Neuronal stem cell (in vitro differentiated cells): ENCODE results near the gene NFIX.

ENCODE experiments used
- DNase-seq: peaks from one replicate; pipeline ENCODE4 v3.0.0-alpha.2; 2013; ENCODE audit warnings: low spot score
- H2AFZ ChIP-seq: one replicate; pipeline ENCODE4 v1.6.1; 2013; ENCODE audit warnings: mild to moderate bottlenecking, low read length, inconsistent platforms
- H2AK5ac ChIP-seq: 2 replicates; pipeline ENCODE4 v1.6.1; 2013; ENCODE audit warnings: low read depth, mild to moderate bottlenecking, inconsistent platforms, low read length, moderate library complexity, mixed read lengths
- H2BK120ac ChIP-seq: 2 replicates; pipeline ENCODE4 v1.6.1; 2013; ENCODE audit warnings: low read depth, mild to moderate bottlenecking, inconsistent platforms, low read length, moderate library complexity, mixed read lengths
- H2BK12ac ChIP-seq: one replicate; pipeline ENCODE4 v1.6.1; 2013; ENCODE audit warnings: low read length, inconsistent platforms
- H2BK15ac ChIP-seq: 2 replicates; pipeline ENCODE4 v1.6.1; 2013; ENCODE audit warnings: mild to moderate bottlenecking, low read length, inconsistent platforms, mixed read lengths
- H2BK5ac ChIP-seq: one replicate; pipeline ENCODE4 v1.6.1; 2013; ENCODE audit warnings: inconsistent platforms, mild to moderate bottlenecking, low read length, moderate library complexity
- H3K14ac ChIP-seq: one replicate; pipeline ENCODE4 v1.6.1; 2013; ENCODE audit warnings: low read length, inconsistent platforms
- H3K18ac ChIP-seq: 2 replicates; pipeline ENCODE4 v1.6.1; 2013; ENCODE audit warnings: low read length, inconsistent platforms
- H3K23ac ChIP-seq: 2 replicates; pipeline ENCODE4 v1.6.1; 2013; ENCODE audit warnings: low read depth, mild to moderate bottlenecking, mixed read lengths, low read length, inconsistent platforms; ENCODE audit not compliant: poor library complexity
- H3K27ac ChIP-seq: replicated peaks from 3 replicates; pipeline ENCODE4 v1.5.1; 2013; ENCODE audit warnings: low read length, inconsistent platforms
- H3K27me3 ChIP-seq, 3 experiments: 2 replicates each; pipeline ENCODE4 v1.6.1; 2013; ENCODE audit warnings: low read length in 3 of 3, mild to moderate bottlenecking in 2 of 3, inconsistent platforms in 1 of 3, low read depth in 1 of 3, mixed read lengths in 1 of 3, moderate library complexity in 1 of 3; ENCODE audit not compliant: control insufficient read depth in 3 of 3, insufficient read depth in 3 of 3
- H3K36me3 ChIP-seq, 2 donors: replicated peaks in 1 of 2; 2 replicates each; pipeline ENCODE4 v1.6.1; 2013; ENCODE audit warnings: low read length in 2 of 2; ENCODE audit not compliant: control insufficient read depth in 2 of 2, insufficient read depth in 2 of 2
- H3K4ac ChIP-seq: 2 replicates; pipeline ENCODE4 v1.6.1; 2013; ENCODE audit warnings: inconsistent platforms, mild to moderate bottlenecking, low read length, moderate library complexity
- H3K4me1 ChIP-seq, 2 donors: 1 replicate in 1 of 2; 2 replicates in 1 of 2; pipeline ENCODE4 v1.6.1; 2013; ENCODE audit warnings: low read length in 2 of 2, low read depth in 1 of 2; ENCODE audit not compliant: control insufficient read depth in 2 of 2, insufficient read depth in 1 of 2
- H3K4me2 ChIP-seq: one replicate; pipeline ENCODE4 v1.6.1; 2013; ENCODE audit warnings: mild to moderate bottlenecking, low read length, inconsistent platforms; ENCODE audit not compliant: insufficient read depth, poor library complexity, severe bottlenecking
- H3K4me3 ChIP-seq, 2 donors: 2 replicates each; pipeline ENCODE4 v1.5.1; 2013; ENCODE audit warnings: low read length in 2 of 2, mild to moderate bottlenecking in 2 of 2, inconsistent platforms in 1 of 2, moderate library complexity in 1 of 2
- H3K79me1 ChIP-seq: one replicate; pipeline ENCODE4 v1.6.1; 2013; ENCODE audit warnings: low read depth, mild to moderate bottlenecking, inconsistent platforms, low read length, moderate library complexity
- H3K9ac ChIP-seq: one replicate; pipeline ENCODE4 v1.6.1; 2013; ENCODE audit warnings: mild to moderate bottlenecking, low read depth, low read length, inconsistent platforms; ENCODE audit not compliant: poor library complexity
- H3K9me3 ChIP-seq, 2 donors: replicated peaks in 1 of 2; 2 replicates each; pipeline versions ENCODE3 to v1.6.1; 2013; ENCODE audit warnings: low read length in 2 of 2, mild to moderate bottlenecking in 2 of 2, inconsistent platforms in 1 of 2, low read depth in 1 of 2, mixed read lengths in 1 of 2, moderate library complexity in 1 of 2; ENCODE audit not compliant: control insufficient read depth in 2 of 2, insufficient read depth in 1 of 2
- H4K8ac ChIP-seq: one replicate; pipeline ENCODE4 v1.6.1; 2013; ENCODE audit warnings: low read depth, mild to moderate bottlenecking, inconsistent platforms, low read length, moderate library complexity
- H4K91ac ChIP-seq: one replicate; pipeline ENCODE4 v1.6.1; 2013; ENCODE audit warnings: low read length, low read depth, mild to moderate bottlenecking, inconsistent platforms; ENCODE audit not compliant: poor library complexity
- WGBS, 2 donors: extraction: QIAGEN DNeasy Blood & Tissue Kit; methylation state at CpG; one replicate each; pipeline ENCODE4 v1.1.7; 2013; ENCODE audit warnings: missing lambda C conversion rate in 2 of 2, mixed read lengths in 1 of 2; ENCODE audit not compliant: insufficient read length in 2 of 2, insufficient replicate concordance in 1 of 2; ENCODE audit errors: extremely low coverage in 2 of 2; 5-methylcytosine and 5-hydroxymethylcytosine counted together

NFIX gene

DNA sequence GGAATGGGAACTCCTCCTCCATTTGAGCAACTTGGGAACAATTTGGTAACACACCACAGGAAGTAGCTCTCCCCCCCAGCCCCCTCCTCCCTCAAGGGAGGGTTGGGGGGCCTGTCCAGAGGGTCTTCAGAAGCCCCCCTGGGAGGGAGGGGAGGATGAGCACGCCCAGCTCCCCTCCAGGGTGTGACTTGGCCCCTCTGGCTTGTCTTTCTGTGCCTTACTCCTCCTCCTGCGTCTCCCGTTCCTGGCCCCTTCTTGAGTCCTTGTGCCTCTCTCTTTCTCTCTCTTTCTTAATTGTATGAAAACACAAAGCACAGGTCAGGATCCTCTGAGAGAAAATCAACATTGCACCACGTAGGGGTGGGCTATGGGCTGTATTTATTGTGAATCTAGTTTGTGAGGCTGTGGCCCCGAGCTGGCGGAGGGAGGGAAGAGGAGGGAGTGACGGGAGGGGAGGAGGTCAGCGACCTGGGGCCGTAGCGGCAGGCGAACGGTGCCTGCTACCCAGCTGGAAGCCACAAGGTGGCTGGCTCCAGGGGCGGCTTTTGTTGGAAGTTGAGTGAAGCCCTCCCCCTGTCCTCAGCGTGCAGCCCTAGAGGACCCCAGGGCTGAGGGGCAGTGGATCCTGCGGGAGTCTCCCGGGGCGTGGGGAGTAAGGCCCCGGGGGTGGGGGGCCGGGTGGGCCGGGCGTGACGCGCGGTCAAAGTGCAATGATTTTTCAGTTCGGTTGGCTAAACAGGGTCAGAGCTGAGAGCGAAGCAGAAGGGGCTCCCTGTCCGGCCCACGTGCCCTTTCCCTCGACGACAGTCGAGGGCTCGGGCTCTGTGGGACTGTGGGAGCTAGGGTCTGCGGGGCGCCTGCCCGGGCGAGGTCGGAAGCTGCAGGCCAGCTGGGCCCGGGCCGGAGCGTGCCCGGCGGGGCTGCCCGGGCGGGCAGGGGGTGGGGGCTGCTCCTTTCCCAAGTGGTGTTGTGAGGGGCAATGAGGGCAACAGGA is 101.0 kb downstream of the NFIX start:
- H2BK12ac ChIP-seq, result no peak overlapping the region
- H2BK15ac ChIP-seq, result peak overlapping the region; percentile 37
- no peak overlapping the region for H4K8ac ChIP-seq
- peaks cover 25 to 93% (median 69%) of the 10 kb centered on the region in 3 experiments for H3K27me3 ChIP-seq
- WGBS, 2 donors, result no CpG with 5 or more reads among the region's 44 CpGs
- peak overlapping the region; percentile 95 for H3K18ac ChIP-seq
- H3K4me1 ChIP-seq, result peaks cover 24 to 42% of the 10 kb centered on the region in 2 donors
- peak overlapping the region; percentile 88 for H2AK5ac ChIP-seq
- peak overlapping the region; percentile 17 for H3K27ac ChIP-seq
- peak overlapping the region; percentile 81 for H2BK120ac ChIP-seq
- peaks cover 0 to 2% of the 10 kb centered on the region in 2 donors for H3K36me3 ChIP-seq
- H3K4me2 ChIP-seq, result peak overlapping the region; percentile 73
- no peaks in the 10 kb centered on the region for H3K79me1 ChIP-seq
- no peak overlapping the region for H3K9ac ChIP-seq
- H3K14ac ChIP-seq, result no peak overlapping the region
- H3K4ac ChIP-seq, result no peak overlapping the region
- no peak overlapping the region for H4K91ac ChIP-seq
- H2BK5ac ChIP-seq, result peak overlapping the region; percentile 33
- H2AFZ ChIP-seq, result no peak overlapping the region
- no peak overlapping the region for H3K23ac ChIP-seq
- no peak overlapping the region for H3K4me3 ChIP-seq
- peak; percentile 65 for DNase-seq
- peaks cover 8 to 9% of the 10 kb centered on the region in 2 donors for H3K9me3 ChIP-seq

DNA sequence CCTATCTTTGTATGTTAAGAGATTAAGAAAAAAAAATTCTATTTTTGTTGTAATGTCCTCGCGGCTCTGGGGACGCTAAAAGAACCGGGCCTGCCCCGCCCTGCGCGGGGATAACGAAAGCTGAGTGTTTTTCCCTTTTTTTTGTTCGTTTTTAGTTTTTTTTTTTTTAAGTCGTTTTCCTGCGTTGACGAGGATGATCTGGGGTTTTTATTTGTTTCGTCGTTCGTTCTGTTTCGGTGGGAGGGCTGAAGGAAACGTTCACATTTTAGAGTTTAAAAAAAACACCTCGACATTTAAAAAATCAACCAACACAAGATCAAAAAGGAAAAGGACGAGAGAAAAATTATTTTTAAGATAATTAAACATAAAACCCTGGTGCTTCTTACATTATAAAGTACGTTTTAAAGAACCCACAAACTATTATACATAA is 101.8 kb downstream of the NFIX start:
- Histone ChIP-seq H3K79me1 (no peaks in the 10 kb centered on the region), H3K4me2 (no peak overlapping the region), H3K9me3 (peaks cover 8 to 9% of the 10 kb centered on the region in 2 donors)

DNA sequence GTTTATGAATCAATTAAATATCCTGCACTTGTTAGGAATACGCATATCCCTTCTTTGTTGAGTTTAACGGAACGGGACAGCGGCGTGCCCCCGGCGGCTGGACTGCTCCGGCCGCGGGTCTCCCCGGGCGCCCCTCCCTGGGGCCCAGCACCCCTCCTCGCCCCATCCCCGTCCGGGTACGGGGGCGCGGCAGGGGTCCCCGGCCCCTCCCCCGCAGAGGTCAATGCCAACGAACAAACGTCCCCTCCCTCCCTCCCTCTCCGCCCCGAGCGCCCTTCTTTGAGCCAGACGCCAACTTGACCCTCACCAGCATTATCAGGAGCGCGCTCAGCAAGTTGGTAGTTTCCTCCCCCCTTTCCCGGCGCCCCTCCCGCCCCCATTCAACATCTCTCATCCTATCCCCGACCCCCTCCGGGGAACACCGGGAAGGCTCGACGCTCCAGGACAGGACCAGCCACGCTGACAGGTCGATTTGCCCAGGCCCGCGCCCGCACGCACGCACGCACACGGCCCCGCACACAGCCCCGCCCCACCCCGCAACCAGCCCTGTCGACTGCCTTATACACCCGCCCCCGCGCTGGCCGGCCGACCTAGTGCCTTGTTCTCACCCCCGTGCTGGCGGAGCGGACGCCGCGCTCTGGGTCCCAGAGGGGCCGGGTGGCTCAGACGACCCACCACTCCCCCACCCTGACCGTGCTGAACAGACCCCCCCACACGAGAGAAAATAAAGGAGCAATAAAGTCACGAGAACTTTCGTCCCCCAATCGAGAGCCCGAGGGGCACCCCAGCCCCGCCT is 102.4 kb downstream of the NFIX start:
- H3K14ac ChIP-seq, result no peak overlapping the region
- peak overlapping the region; percentile 80 for H3K18ac ChIP-seq
- no peak overlapping the region for H3K4me2 ChIP-seq
- H2AK5ac ChIP-seq, result peak overlapping the region; percentile 37
- H3K79me1 ChIP-seq, result no peaks in the 10 kb centered on the region
- H3K27me3 ChIP-seq, result peaks cover 25 to 92% (median 68%) of the 10 kb centered on the region in 3 experiments
- H3K9ac ChIP-seq, result no peak overlapping the region
- WGBS, 2 donors, result no CpG with 5 or more reads among the region's 69 CpGs
- no peak overlapping the region for H3K4me3 ChIP-seq
- no peak overlapping the region for H2BK5ac ChIP-seq
- H2BK120ac ChIP-seq, result no peak overlapping the region
- H3K4me1 ChIP-seq, result peaks cover 15 to 34% of the 10 kb centered on the region in 2 donors
- no peak overlapping the region for H2BK12ac ChIP-seq
- H3K36me3 ChIP-seq, result peaks cover 0 to 2% of the 10 kb centered on the region in 2 donors
- no peak overlapping the region for H3K27ac ChIP-seq
- no peak overlapping the region for H3K23ac ChIP-seq
- H2BK15ac ChIP-seq, result peak overlapping the region; percentile 26
- H4K91ac ChIP-seq, result no peak overlapping the region
- DNase-seq, result no peak
- no peak overlapping the region for H3K4ac ChIP-seq
- H3K9me3 ChIP-seq, result peaks cover 8 to 9% of the 10 kb centered on the region in 2 donors
- no peak overlapping the region for H4K8ac ChIP-seq
- no peak overlapping the region for H2AFZ ChIP-seq

More for the DNA sequence above, 101.8 kb downstream of the NFIX start:
- peaks cover 20 to 35% of the 10 kb centered on the region in 2 donors for H3K4me1 ChIP-seq
- H4K8ac ChIP-seq, result no peak overlapping the region
- no peak overlapping the region for H3K23ac ChIP-seq
- no peak overlapping the region for H2BK5ac ChIP-seq
- H3K18ac ChIP-seq, result no peak overlapping the region
- no peak for DNase-seq
- no peak overlapping the region for H3K4me3 ChIP-seq
- H3K4ac ChIP-seq, result no peak overlapping the region
- no peak overlapping the region for H4K91ac ChIP-seq
- H2AK5ac ChIP-seq, result no peak overlapping the region
- H3K27me3 ChIP-seq, result peaks cover 25 to 94% (median 68%) of the 10 kb centered on the region in 3 experiments
- no peak overlapping the region for H2BK120ac ChIP-seq
- no peak overlapping the region for H3K27ac ChIP-seq
- no peak overlapping the region for H2BK12ac ChIP-seq
- no CpG with 5 or more reads among the region's 20 CpGs for WGBS, 2 donors
- no peak overlapping the region for H3K9ac ChIP-seq
- no peak overlapping the region for H2AFZ ChIP-seq
- H2BK15ac ChIP-seq, result no peak overlapping the region
- no peak overlapping the region for H3K14ac ChIP-seq
- H3K36me3 ChIP-seq, result peaks cover 0 to 2% of the 10 kb centered on the region in 2 donors
